Measurements from ENCODE around the gene COL9A3. TPM values are rescaled to one million over a fixed set of nuclear protein-coding genes. Genes with fewer than 3 reads are reported as not detected.

The COL9A3 gene
- total RNA-seq, 1 donor from 2014 or later, result 10.5 TPM

DNA sequence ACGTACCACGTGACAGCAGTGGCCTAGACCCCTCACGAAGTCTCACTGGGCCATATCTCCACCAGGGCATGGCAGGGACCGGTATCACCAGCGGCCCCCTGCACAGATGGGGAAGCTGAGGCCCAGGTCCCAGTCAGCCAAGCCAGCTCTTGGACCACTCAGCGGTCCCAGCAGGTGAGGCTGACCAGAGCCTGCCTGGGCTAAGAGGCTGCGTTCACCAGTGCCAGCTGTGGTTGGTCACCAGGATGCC is 23.2 kb upstream of the COL9A3 start:
- TF ChIP-seq, protein P1, sequence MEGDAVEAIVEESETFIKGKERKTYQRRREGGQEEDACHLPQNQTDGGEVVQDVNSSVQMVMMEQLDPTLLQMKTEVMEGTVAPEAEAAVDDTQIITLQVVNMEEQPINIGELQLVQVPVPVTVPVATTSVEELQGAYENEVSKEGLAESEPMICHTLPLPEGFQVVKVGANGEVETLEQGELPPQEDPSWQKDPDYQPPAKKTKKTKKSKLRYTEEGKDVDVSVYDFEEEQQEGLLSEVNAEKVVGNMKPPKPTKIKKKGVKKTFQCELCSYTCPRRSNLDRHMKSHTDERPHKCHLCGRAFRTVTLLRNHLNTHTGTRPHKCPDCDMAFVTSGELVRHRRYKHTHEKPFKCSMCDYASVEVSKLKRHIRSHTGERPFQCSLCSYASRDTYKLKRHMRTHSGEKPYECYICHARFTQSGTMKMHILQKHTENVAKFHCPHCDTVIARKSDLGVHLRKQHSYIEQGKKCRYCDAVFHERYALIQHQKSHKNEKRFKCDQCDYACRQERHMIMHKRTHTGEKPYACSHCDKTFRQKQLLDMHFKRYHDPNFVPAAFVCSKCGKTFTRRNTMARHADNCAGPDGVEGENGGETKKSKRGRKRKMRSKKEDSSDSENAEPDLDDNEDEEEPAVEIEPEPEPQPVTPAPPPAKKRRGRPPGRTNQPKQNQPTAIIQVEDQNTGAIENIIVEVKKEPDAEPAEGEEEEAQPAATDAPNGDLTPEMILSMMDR (IDR thresholded peaks at IDR 0.05), result no peak
- TF ChIP-seq EZH2 (IDR thresholded peaks at IDR 0.05) (no peak), EZH2phosphoT487 (IDR thresholded peaks at IDR 0.05) (no peak)
- Mint-ChIP-seq H3K4me1 (peaks cover 17% of the 10 kb centered on the region), H3K36me3 (peaks cover 8% of the 10 kb centered on the region), H3K27ac (no peak overlapping the region), H3K27me3 (ENCODE audit: insufficient read depth, low read depth) (peaks cover 14% of the 10 kb centered on the region), H3K9me3 (no peaks in the 10 kb centered on the region), H3K4me3 (peak overlapping the region; percentile 65)
- DNase-seq (ENCODE audit: low spot score), result no peak
- Histone ChIP-seq H2AFZ (replicated peaks) (no peak overlapping the region), H4K20me1 (ENCODE audit: low read depth) (peaks cover 15% of the 10 kb centered on the region), H3K4me2 (peak overlapping the region; percentile 59), H3K27ac (no peak overlapping the region), H3K79me2 (ENCODE audit: low read depth) (no peaks in the 10 kb centered on the region), H3K4me3 (peak overlapping the region; percentile 30), H3K36me3 (no peaks in the 10 kb centered on the region), H3F3A (ENCODE audit: low read depth) (peaks cover 20% of the 10 kb centered on the region), H3K9me3 (ENCODE audit: low read depth) (no peaks in the 10 kb centered on the region), H3K9ac (no peak overlapping the region), H3K27me3 (peaks cover 41% of the 10 kb centered on the region), H3K4me1 (peaks cover 14% of the 10 kb centered on the region)

DNA sequence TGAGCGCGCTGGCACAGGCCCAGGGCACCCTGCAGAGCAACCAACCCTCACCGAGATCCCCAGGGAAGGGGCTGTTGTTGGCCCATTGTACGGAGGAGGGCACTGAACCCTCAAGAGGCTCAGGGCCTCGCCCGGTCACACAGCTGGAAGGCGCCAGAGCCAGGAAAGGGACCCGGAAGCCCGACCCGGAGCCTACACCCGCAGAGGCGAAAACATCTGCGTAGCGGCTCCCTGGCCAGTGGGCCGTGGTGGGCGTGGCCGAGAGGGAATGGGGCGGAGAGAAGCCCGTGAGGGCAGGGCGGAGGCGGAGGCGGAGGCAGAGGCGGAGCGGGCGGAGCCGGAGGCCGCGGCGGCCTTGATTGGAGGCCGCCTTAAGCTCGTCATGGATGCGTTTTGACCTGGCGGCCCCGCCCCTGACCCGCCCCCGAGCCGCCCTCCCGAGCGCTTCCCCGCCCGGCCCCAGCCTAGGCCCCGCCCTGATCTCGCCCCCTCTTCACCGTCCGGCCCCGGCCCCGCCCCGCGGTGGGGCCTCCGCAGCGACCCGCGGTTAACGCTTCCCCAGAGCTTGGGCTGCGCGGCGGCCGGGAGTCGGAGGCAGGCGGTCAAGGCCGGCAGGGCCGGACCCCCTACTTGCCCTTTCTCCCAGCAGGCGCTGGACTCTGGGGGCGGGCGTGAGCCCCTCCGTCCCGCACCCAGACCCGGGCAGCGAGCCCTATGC is 22.7 kb upstream of the COL9A3 start:
- peaks cover 14% of the 10 kb centered on the region for H3K27me3 Mint-ChIP-seq (ENCODE audit: insufficient read depth, low read depth)
- Histone ChIP-seq H3K4me2 (peak overlapping the region; percentile 74), H3K4me3 (peak overlapping the region; percentile 72), H3K9me3 (ENCODE audit: low read depth) (no peaks in the 10 kb centered on the region), H3K79me2 (ENCODE audit: low read depth) (no peaks in the 10 kb centered on the region), H3K4me1 (peaks cover 14% of the 10 kb centered on the region), H3K27me3 (peaks cover 41% of the 10 kb centered on the region), H3K36me3 (no peaks in the 10 kb centered on the region), H3F3A (ENCODE audit: low read depth) (peaks cover 20% of the 10 kb centered on the region), H4K20me1 (ENCODE audit: low read depth) (peaks cover 15% of the 10 kb centered on the region), H3K9ac (no peak overlapping the region), H3K27ac (no peak overlapping the region), H2AFZ (replicated peaks) (no peak overlapping the region)
- peaks cover 17% of the 10 kb centered on the region for H3K4me1 Mint-ChIP-seq
- H3K27ac Mint-ChIP-seq, result no peak overlapping the region
- peak; percentile 98 for DNase-seq (ENCODE audit: low spot score)
- no peaks in the 10 kb centered on the region for H3K9me3 Mint-ChIP-seq
- H3K36me3 Mint-ChIP-seq, result peaks cover 9% of the 10 kb centered on the region
- no peak for TF ChIP-seq EZH2 (IDR thresholded peaks at IDR 0.05)
- no peak for TF ChIP-seq EZH2phosphoT487 (IDR thresholded peaks at IDR 0.05)
- TF ChIP-seq, protein P1 (IDR thresholded peaks at IDR 0.05), result no peak
- H3K4me3 Mint-ChIP-seq, result peak overlapping the region; percentile 84

DNA sequence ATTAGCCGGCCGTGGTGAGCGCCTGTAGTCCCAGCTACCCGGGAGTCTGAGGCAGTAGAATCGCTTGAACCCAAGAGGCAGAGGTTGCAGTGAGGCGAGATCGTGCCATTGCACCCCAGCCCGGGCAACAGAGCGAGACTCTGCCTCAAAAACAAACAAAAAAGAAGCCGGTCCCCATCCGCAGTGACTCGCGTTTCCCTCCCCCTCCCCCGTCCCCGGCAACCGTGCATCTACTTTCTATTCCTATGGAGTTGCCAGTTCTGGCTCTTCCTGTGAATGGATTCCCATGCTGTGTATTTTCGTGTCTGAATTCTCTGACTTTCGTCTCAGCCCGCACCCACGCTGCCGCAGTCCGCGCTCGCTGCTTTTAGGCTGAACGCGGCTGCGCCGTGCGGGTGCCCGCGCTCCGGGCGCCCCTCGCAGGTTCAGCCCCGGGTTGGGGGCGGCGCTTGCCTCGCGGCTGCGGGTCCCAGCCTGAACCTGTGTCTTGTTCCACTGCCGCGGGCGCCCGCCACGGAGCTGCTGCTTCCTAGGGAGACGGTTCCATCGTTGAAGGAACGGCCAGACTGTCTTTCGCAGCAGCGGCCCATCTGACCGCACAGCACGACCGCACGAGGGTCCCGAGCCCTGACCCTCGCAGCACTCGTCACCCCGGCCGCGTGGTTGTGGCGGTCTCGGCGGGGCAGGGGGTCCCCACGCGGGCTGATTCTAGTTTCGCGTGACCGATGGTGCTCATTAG is 21.7 kb upstream of the COL9A3 start:
- H3K9me3 Mint-ChIP-seq, result no peaks in the 10 kb centered on the region
- H3K27me3 Mint-ChIP-seq (ENCODE audit: insufficient read depth, low read depth), result peaks cover 17% of the 10 kb centered on the region
- TF ChIP-seq EZH2phosphoT487 (IDR thresholded peaks at IDR 0.05) (no peak), EZH2 (IDR thresholded peaks at IDR 0.05) (peak; percentile 96)
- Histone ChIP-seq H3K4me1 (peaks cover 14% of the 10 kb centered on the region), H3K79me2 (ENCODE audit: low read depth) (no peaks in the 10 kb centered on the region), H3K9me3 (ENCODE audit: low read depth) (no peaks in the 10 kb centered on the region), H3K9ac (no peak overlapping the region), H3K27me3 (peaks cover 41% of the 10 kb centered on the region), H2AFZ (replicated peaks) (peak overlapping the region; percentile 33), H4K20me1 (ENCODE audit: low read depth) (peaks cover 15% of the 10 kb centered on the region), H3K4me3 (peak overlapping the region; percentile 72), H3K4me2 (peak overlapping the region; percentile 74), H3K27ac (no peak overlapping the region), H3F3A (ENCODE audit: low read depth) (peaks cover 20% of the 10 kb centered on the region), H3K36me3 (no peaks in the 10 kb centered on the region)
- peak overlapping the region; percentile 85 for H3K4me3 Mint-ChIP-seq
- no peak overlapping the region for H3K27ac Mint-ChIP-seq
- peak; percentile 68 for DNase-seq (ENCODE audit: low spot score)
- peaks cover 15% of the 10 kb centered on the region for H3K36me3 Mint-ChIP-seq
- H3K4me1 Mint-ChIP-seq, result peaks cover 20% of the 10 kb centered on the region

All from neural progenitor cell (in vitro differentiated cells).